Measurements from ENCODE around the gene TUT4. TPM values are rescaled to one million over a fixed set of nuclear protein-coding genes. Genes with fewer than 3 reads are reported as not detected.

The TUT4 gene
- total and polyA plus RNA-seq, 7 donors, result 13.3 to 70.5 (median 50.3) TPM

DNA sequence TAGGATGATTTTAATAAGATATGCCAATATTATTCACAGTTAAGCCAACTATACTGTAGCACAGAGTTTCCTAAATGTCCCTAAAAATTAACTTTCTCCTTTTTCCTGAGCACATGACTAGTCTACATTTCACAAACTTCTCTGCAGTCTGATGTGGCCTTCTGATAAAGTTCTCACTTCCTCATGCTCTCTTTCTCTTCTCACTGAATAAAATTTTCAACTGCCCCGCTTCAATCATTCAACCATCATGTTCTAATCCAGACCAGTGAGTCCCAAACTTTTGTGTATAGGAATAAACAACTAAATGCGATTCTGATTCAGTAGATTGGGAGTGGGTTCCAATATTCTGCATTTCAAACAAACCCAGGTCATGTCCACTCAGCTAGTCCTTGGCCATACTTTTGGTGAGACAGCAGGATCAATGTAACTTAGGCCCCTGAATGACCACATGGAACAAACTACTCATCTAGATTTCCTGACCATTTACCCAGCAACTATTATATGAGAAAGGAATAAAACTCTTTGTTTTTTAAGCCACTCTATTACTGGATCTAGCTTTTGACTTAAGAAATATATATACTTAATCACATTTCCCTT is 20.1 kb downstream of the TUT4 start:
- 95 to 98% (median 97%) methylated on average over 2 of the region's 2 CpGs for WGBS, 3 donors
- H3K4me1 ChIP-seq, result peaks cover 30% of the 10 kb centered on the region
- TF ChIP-seq CTCF (IDR thresholded peaks at IDR 0.05), result no peak
- DNase-seq (no peak), ATAC-seq (no peak)
- H3K9me3 ChIP-seq, result peaks cover 10% of the 10 kb centered on the region
- no peaks in the 10 kb centered on the region for H3K27me3 ChIP-seq (ENCODE audit: insufficient read depth in 3 of 3, low read length in 2 of 3)
- peaks cover 0 to 5% of the 10 kb centered on the region in 2 donors for H3K36me3 ChIP-seq (ENCODE audit: insufficient read depth in 1 of 2, low read depth in 1 of 2)
- intact Hi-C loops (cut with DNase I), result no loop called here
- H3K4me3 ChIP-seq, result no peak overlapping the region
- H3K27ac ChIP-seq, result no peak overlapping the region

- no peak for TF ChIP-seq CTCF (IDR thresholded peaks at IDR 0.05)
- no peaks in the 10 kb centered on the region for H3K27me3 ChIP-seq (ENCODE audit: insufficient read depth in 3 of 3, low read length in 2 of 3)
- intact Hi-C loops (cut with DNase I), result no loop called here
- DNase-seq, result no peak
- H3K27ac ChIP-seq, result no peak overlapping the region
- peaks cover 0 to 11% of the 10 kb centered on the region in 2 donors for H3K36me3 ChIP-seq (ENCODE audit: insufficient read depth in 1 of 2, low read depth in 1 of 2)
- H3K4me3 ChIP-seq, result no peak overlapping the region
- no peak for ATAC-seq
- peaks cover 26% of the 10 kb centered on the region for H3K4me1 ChIP-seq
- peaks cover 10% of the 10 kb centered on the region for H3K9me3 ChIP-seq
- WGBS, 3 donors, result 92 to 97% (median 93%) methylated on average over 8 of the region's 8 CpGs
Observed at GRCh38 chr1:52532247-52532646, 20.6 kb downstream of the TUT4 start.

- H3K27me3 ChIP-seq (ENCODE audit: insufficient read depth in 3 of 3, low read length in 2 of 3), result no peaks in the 10 kb centered on the region
- peaks cover 0 to 19% of the 10 kb centered on the region in 2 donors for H3K36me3 ChIP-seq (ENCODE audit: insufficient read depth in 1 of 2, low read depth in 1 of 2)
- H3K27ac ChIP-seq, result no peak overlapping the region
- TF ChIP-seq CTCF (IDR thresholded peaks at IDR 0.05), result no peak
- peaks cover 26% of the 10 kb centered on the region for H3K4me1 ChIP-seq
- peaks cover 10% of the 10 kb centered on the region for H3K9me3 ChIP-seq
- WGBS, 3 donors, result 48 to 68% (median 57%) methylated on average over 3 of the region's 3 CpGs
- H3K4me3 ChIP-seq, result no peak overlapping the region
- intact Hi-C loops (cut with DNase I), result no loop called here
- DNase-seq, result no peak
- no peak for ATAC-seq
Observed at GRCh38 chr1:52531249-52531872, 21.5 kb downstream of the TUT4 start.

DNA sequence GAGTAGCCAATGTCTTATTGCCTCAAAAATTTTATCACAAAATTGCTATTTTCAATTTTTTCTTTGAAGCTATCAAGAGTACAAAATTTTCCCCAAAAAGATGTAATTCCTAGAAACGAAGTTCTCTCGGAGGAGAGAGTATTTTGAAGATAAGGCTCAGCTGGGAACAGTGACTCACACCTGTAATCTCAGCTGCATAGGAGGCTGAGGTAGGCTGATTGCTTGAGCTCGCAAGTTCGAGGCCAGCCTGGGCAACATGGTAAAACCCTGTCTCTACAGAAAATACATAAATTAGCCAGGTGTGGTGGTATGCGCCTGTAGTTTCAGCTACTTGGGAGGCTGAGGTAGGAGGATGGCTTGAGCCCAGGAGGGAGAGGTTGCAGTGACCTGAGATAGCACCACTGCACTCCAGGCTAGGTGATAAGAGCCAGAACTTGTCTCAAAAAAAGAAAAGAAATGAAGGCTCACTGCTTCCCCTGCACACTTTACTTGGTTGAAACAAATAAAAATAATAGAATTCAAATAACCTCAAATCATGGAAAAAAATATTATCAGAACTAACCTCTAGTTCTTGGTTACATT is 22.2 kb downstream of the TUT4 start:
- Histone ChIP-seq H3K9me3 (peaks cover 10% of the 10 kb centered on the region), H3K27ac (no peak overlapping the region), H3K4me3 (no peak overlapping the region), H3K4me1 (peaks cover 26% of the 10 kb centered on the region), H3K36me3 (ENCODE audit: insufficient read depth in 1 of 2, low read depth in 1 of 2) (peaks cover 1 to 25% of the 10 kb centered on the region in 2 donors), H3K27me3 (ENCODE audit: insufficient read depth in 3 of 3, low read length in 2 of 3) (no peaks in the 10 kb centered on the region)
- intact Hi-C loops (cut with DNase I), result no loop called here
- 92 to 96% (median 94%) methylated on average over 5 of the region's 5 CpGs for WGBS, 3 donors
- no peak for TF ChIP-seq CTCF (IDR thresholded peaks at IDR 0.05)
- no peak for DNase-seq
- peak in 1 of 4 donors; percentile 43 for ATAC-seq

Measured in psoas muscle (tissue), 8 donors.